ENCODE measurements around the gene PPP2R2C.

- TF ChIP-seq CTCF (tag by site-specific recombination; IDR thresholded peaks at IDR 0.05): no peak
- no peak for TF ChIP-seq ZNF394 (tag by site-specific recombination; IDR thresholded peaks at IDR 0.05; ENCODE audit: borderline replicate concordance)
- no peak for TF ChIP-seq KLF9 (tag by site-specific recombination; IDR thresholded peaks at IDR 0.05; ENCODE audit: low read depth)
- TF ChIP-seq IKZF3 (tag by site-specific recombination; IDR thresholded peaks at IDR 0.05): no peak
- no peak for TF ChIP-seq KLF16 (tag by site-specific recombination; IDR thresholded peaks at IDR 0.05)
- no peak for TF ChIP-seq ZSCAN30 (tag by site-specific recombination; IDR thresholded peaks at IDR 0.05)
- no peak for TF ChIP-seq ZNF639 (tag by site-specific recombination; IDR thresholded peaks at IDR 0.05)
- no peak for TF ChIP-seq ZSCAN4 (tag by site-specific recombination; IDR thresholded peaks at IDR 0.05)
- TF ChIP-seq GLI4 (tag by site-specific recombination; IDR thresholded peaks at IDR 0.05): no peak
Measured at GRCh38 chr4:6352031-6352692, 120.3 kb downstream of the PPP2R2C start.
